Endothelial cell of umbilical vein (primary cell): ENCODE results near the gene MUC5AC. TPM values are rescaled to one million over a fixed set of nuclear protein-coding genes. Genes with fewer than 3 reads are reported as not detected.

Source experiments
- BruUV-seq: library from RNA; stranded (reverse); fragments of 400-500 nt; replicated peaks from 2 replicates; lab custom pipeline; 2021; lab: Mats Ljungman, UMichigan
- CTCF ChIA-PET: fragments of 300-600, 350-600 bp; sonication (Branson Sonifier 250); formaldehyde crosslinking; loops from one replicate; lab custom pipeline; 2021; ENCODE audit warnings: antibody characterized with exemption, inconsistent platforms; lab: Charles Lee
- POLR2A ChIA-PET: fragments of 300-600, 350-600 bp; sonication (Branson Sonifier 250); formaldehyde crosslinking; loops from one replicate; lab custom pipeline; 2021; ENCODE audit warnings: antibody characterized with exemption, inconsistent platforms; lab: Charles Lee
- DNase-seq: peaks from one replicate; pipeline ENCODE4 v3.0.0-alpha.2; 2011; ENCODE audit warnings: low read depth, low spot score
- FAIRE-seq: peaks from 2 replicates; lab custom pipeline; 2011; peaks lifted over from hg19 to GRCh38; lab: Jason Lieb, UNC
- H2AFZ ChIP-seq: 2 replicates; pipeline ENCODE4 v1.6.0; 2012; ENCODE audit warnings: low read depth, low read length, control low read depth, inconsistent platforms
- H3K27ac ChIP-seq: 2 replicates; pipeline ENCODE4 v1.5.1; 2011; ENCODE audit warnings: low read depth, mild to moderate bottlenecking, control low read depth, low read length, moderate library complexity; ENCODE audit not compliant: insufficient read depth
- H3K27me3 ChIP-seq, 2 experiments: 2 replicates each; pipeline versions ENCODE4 v1.6.0 to v1.6.1; 2011; ENCODE audit warnings: low read length in 2 of 2, mixed read lengths in 1 of 2; ENCODE audit not compliant: control insufficient read depth in 2 of 2, insufficient read depth in 2 of 2
- H3K36me3 ChIP-seq, 2 experiments: 2 replicates in 1 of 2; 3 replicates in 1 of 2; pipeline ENCODE4 v1.5.1; 2011; ENCODE audit warnings: low read length in 2 of 2, mild to moderate bottlenecking in 1 of 2, moderate library complexity in 1 of 2; ENCODE audit not compliant: control insufficient read depth in 2 of 2, insufficient read depth in 2 of 2; ENCODE audit errors: extremely low read depth in 1 of 2
- H3K4me1 ChIP-seq: 3 replicates; pipeline ENCODE4 v1.5.1; 2011; ENCODE audit warnings: mild to moderate bottlenecking, low read length; ENCODE audit not compliant: control insufficient read depth, insufficient read depth; ENCODE audit errors: extremely low read depth
- H3K4me2 ChIP-seq: 2 replicates; pipeline ENCODE4 v1.6.1; 2011; ENCODE audit warnings: low read length, control low read depth, mixed read lengths; ENCODE audit not compliant: insufficient read depth
- H3K4me3 ChIP-seq, 3 experiments: fragments of 200-600 bp in 1 of 3; sonication (generic), shearing (Covaris generic) in 1 of 3; replicated peaks in 1 of 3; 2 replicates each; pipeline ENCODE4 v1.5.1; 2011 to 2016; ENCODE audit warnings: control low read depth in 3 of 3, low read length in 3 of 3, mild to moderate bottlenecking in 2 of 3, inconsistent platforms in 1 of 3, low read depth in 1 of 3, moderate library complexity in 1 of 3; ENCODE audit not compliant: insufficient read depth in 1 of 3
- H3K79me2 ChIP-seq: 2 replicates; pipeline ENCODE4 v1.6.0; 2012; ENCODE audit warnings: low read length, inconsistent platforms; ENCODE audit not compliant: control insufficient read depth, insufficient read depth
- H3K9ac ChIP-seq: replicated peaks from 2 replicates; pipeline ENCODE3; 2011; ENCODE audit warnings: low read length, control low read depth; ENCODE audit not compliant: insufficient read depth; ENCODE audit errors: extremely low read depth
- H3K9me1 ChIP-seq: replicated peaks from 3 replicates; pipeline ENCODE4 v1.6.0; 2011; ENCODE audit warnings: mild to moderate bottlenecking, low read length; ENCODE audit not compliant: control insufficient read depth, insufficient read depth; ENCODE audit errors: extremely low read depth
- H3K9me3 ChIP-seq: replicated peaks from 2 replicates; pipeline ENCODE4 v1.5.1; 2012; ENCODE audit warnings: low read length, inconsistent platforms; ENCODE audit not compliant: control insufficient read depth, insufficient read depth
- H4K20me1 ChIP-seq: replicated peaks from 2 replicates; pipeline ENCODE3; 2011; ENCODE audit warnings: mild to moderate bottlenecking, low read length; ENCODE audit not compliant: control insufficient read depth, insufficient read depth; ENCODE audit errors: extremely low read depth
- CTCF ChIP-seq, 2 donors: IDR thresholded peaks; 1 replicate in 1 of 2; 2 replicates in 1 of 2; pipeline ENCODE4 v1.5.1; 2011; ENCODE audit warnings: low read length in 2 of 2, mild to moderate bottlenecking in 2 of 2, moderate library complexity in 2 of 2, control low read depth in 1 of 2, inconsistent platforms in 1 of 2, low read depth in 1 of 2; ENCODE audit not compliant: insufficient read depth in 1 of 2; ENCODE audit errors: extremely low read depth in 1 of 2
- FOS ChIP-seq: IDR thresholded peaks from 2 replicates; pipeline ENCODE4 v1.6.1; 2011; ENCODE audit warnings: mild to moderate bottlenecking, low read length, moderate library complexity, borderline replicate concordance; ENCODE audit not compliant: insufficient read depth
- JUN ChIP-seq: IDR thresholded peaks from 2 replicates; pipeline ENCODE4 v1.6.1; 2011; ENCODE audit warnings: borderline replicate concordance, low read depth; ENCODE audit not compliant: insufficient read length, insufficient read depth
- MAX ChIP-seq: IDR thresholded peaks from 2 replicates; pipeline ENCODE4 v1.6.1; 2011; ENCODE audit not compliant: insufficient read depth, insufficient read length
- MYC ChIP-seq: IDR thresholded peaks from one replicate; pipeline ENCODE4 v1.6.1; 2011; ENCODE audit warnings: mild to moderate bottlenecking, low read depth, low read length
- POLR2A ChIP-seq: IDR thresholded peaks from 2 replicates; pipeline ENCODE4 v1.6.1; 2012; ENCODE audit warnings: low read depth, mild to moderate bottlenecking, control low read depth, low read length
- dilution Hi-C: fragments of 300-500 bp; cut with MboI; formaldehyde crosslinking; loops from one replicate; pipeline ENCODE4 v1.15.0; 2019; ENCODE audit warnings: low sequenced_read_pairs; ENCODE audit not compliant: extremely low pct_ligation_motif_present
- intact Hi-C: fragments of 100-400 bp; cut with micrococcal nuclease; formaldehyde crosslinking; loops from one replicate; pipeline ENCODE4 v1.10.0; 2022
- polyA plus RNA-seq, 4 experiments: library from polyadenylated mRNA; depleted of rRNA in 3 of 4; stranded (reverse) in 3 of 4; unstranded in 1 of 4; fragments of >200 nt; gene quantifications; 2 replicates each; pipeline versions ENCODE4 v1.2.1 to v1.2.3, GENCODE V29; 2011 to 2012; ENCODE audit warnings: missing spikeins in 1 of 4
- total RNA-seq: library from RNA; stranded (reverse); gene quantifications from 2 replicates; pipeline ENCODE4 v1.2.3, GENCODE V29; 2021

MUC5AC gene
- total and polyA plus RNA-seq, 2 donors (not counting 3 experiments of a cell fraction or from before 2014, with no cell fraction given) = not detected

DNA sequence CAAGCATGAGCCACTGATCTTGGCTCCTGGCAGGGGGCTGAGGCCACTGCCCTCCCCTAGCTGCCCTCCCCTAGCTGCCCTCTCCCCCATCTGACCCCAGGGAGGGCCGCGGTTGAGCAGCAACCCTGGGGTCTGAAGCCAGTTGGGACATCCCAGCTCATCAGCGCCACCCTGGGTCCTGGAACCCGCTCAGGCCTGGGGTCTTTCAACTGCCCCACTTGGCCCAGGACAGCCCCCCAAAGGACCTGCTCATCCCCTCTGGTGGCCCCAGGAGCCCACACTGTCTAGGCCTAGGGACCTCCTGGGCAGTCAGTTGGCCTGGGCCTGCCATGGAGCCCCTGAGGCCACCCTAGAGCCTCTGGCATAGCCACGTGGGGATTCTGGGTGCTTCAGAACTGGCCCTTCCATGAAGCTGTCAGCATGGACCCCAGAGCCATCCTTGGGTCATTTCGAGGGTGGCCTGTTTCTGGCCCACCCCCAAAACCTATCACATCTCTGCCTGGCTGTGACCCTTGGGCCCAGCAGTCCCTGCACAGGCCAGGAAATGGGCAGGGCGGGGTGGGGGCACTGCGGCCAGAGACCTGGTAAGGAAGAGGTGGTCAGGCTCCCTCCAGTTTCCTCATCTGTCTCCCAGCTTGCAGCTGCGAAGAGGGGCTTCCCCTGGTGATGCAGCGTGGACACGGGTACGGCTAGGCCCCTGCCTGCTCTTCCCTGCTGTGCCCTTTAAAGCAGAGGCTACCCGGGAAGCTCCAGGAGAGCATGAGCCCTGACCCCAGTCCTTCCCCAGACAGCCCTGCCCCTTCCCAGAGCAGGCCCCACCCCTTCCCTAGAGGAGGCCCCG is 45.2 kb upstream of the MUC5AC start:
- H3K27ac ChIP-seq = no peak overlapping the region
- no peak for DNase-seq
- no peaks in the 10 kb centered on the region for H4K20me1 ChIP-seq
- FAIRE-seq = no peak
- no peaks in the 10 kb centered on the region for H3K79me2 ChIP-seq
- intact Hi-C loops = no loop called here
- H3K4me2 ChIP-seq = no peak overlapping the region
- H3K9ac ChIP-seq = no peak overlapping the region
- no peaks in the 10 kb centered on the region for H3K27me3 ChIP-seq
- no peaks in the 10 kb centered on the region for H3K4me1 ChIP-seq
- no peak overlapping the region for H2AFZ ChIP-seq
- ChIA-PET CTCF (interaction anchor here (1.0 kb wide), 1 partner anchor 462 kb away, joined by 3 read pairs; no protein-coding TSS in a partner anchor), POLR2A (no interaction called here)
- no peaks in the 10 kb centered on the region for H3K36me3 ChIP-seq
- TF ChIP-seq JUN = no peak
- TF ChIP-seq MAX = no peak
- no peak for TF ChIP-seq MYC
- TF ChIP-seq FOS = no peak
- no peak for TF ChIP-seq POLR2A
- TF ChIP-seq CTCF (IDR thresholded peaks at IDR 0.05; ENCODE audit: extremely low read depth in 1 of 2, insufficient read depth in 1 of 2, low read depth in 1 of 2, low read length in 2 of 2) = no peak
- dilution Hi-C loops = no loop called here
- H3K4me3 ChIP-seq = no peak overlapping the region
- BruUV-seq = no TSS peak
- no peaks in the 10 kb centered on the region for H3K9me3 ChIP-seq
- no peaks in the 10 kb centered on the region for H3K9me1 ChIP-seq
